Trophoblast cell (in vitro differentiated cells and primary cell): ENCODE results near the gene DLG4.
"Not testable (repeated sequence)": the region's sequence is repeated elsewhere in the genome, so short reads cannot be mapped to it uniquely, and the experiment has no call there.

ENCODE experiments used
- DNase-seq, 2 donors: peaks; one replicate each; pipeline ENCODE4 v3.0.0-alpha.2; 2016
- H2AFZ ChIP-seq: 2 replicates; pipeline ENCODE4 v1.6.1; 2013; ENCODE audit warnings: low read length, moderate library complexity, mild to moderate bottlenecking; ENCODE audit not compliant: insufficient read depth, poor library complexity
- H2AK5ac ChIP-seq: 2 replicates; pipeline ENCODE4 v1.6.1; 2013; ENCODE audit warnings: mild to moderate bottlenecking, low read length
- H2BK120ac ChIP-seq: 2 replicates; pipeline ENCODE4 v1.6.1; 2013; ENCODE audit warnings: low read length, mild to moderate bottlenecking, moderate library complexity; ENCODE audit not compliant: insufficient read depth, poor library complexity
- H2BK12ac ChIP-seq: 2 replicates; pipeline ENCODE4 v1.6.1; 2013; ENCODE audit warnings: mild to moderate bottlenecking, low read length, moderate library complexity
- H2BK5ac ChIP-seq: 2 replicates; pipeline ENCODE4 v1.6.1; 2013; ENCODE audit warnings: low read length, low read depth, moderate library complexity, mild to moderate bottlenecking; ENCODE audit not compliant: poor library complexity
- H3K14ac ChIP-seq: 2 replicates; pipeline ENCODE4 v1.6.1; 2013; ENCODE audit warnings: mild to moderate bottlenecking, low read length
- H3K18ac ChIP-seq: 2 replicates; pipeline ENCODE4 v1.6.1; 2013; ENCODE audit warnings: mild to moderate bottlenecking, low read length
- H3K23ac ChIP-seq: 2 replicates; pipeline ENCODE4 v1.6.1; 2013; ENCODE audit warnings: low read length
- H3K27ac ChIP-seq: 2 replicates; pipeline ENCODE4 v1.5.1; 2013; ENCODE audit warnings: low read depth, mild to moderate bottlenecking, inconsistent platforms, low read length, moderate library complexity
- H3K27me3 ChIP-seq: 2 replicates; pipeline ENCODE4 v1.6.1; 2013; ENCODE audit warnings: inconsistent platforms, mild to moderate bottlenecking, low read length, moderate library complexity; ENCODE audit not compliant: insufficient read depth
- H3K36me3 ChIP-seq, 2 experiments: 1 replicate in 1 of 2; 2 replicates in 1 of 2; pipeline ENCODE4 v1.6.1; 2013; ENCODE audit warnings: low read length in 2 of 2, mild to moderate bottlenecking in 2 of 2, moderate library complexity in 1 of 2; ENCODE audit not compliant: insufficient read depth in 2 of 2, control insufficient read depth in 1 of 2
- H3K4ac ChIP-seq: 2 replicates; pipeline ENCODE4 v1.6.1; 2013; ENCODE audit warnings: low read depth, mild to moderate bottlenecking, low read length, moderate library complexity
- H3K4me1 ChIP-seq, 2 experiments: 1 replicate in 1 of 2; 2 replicates in 1 of 2; pipeline ENCODE4 v1.6.1; 2013; ENCODE audit warnings: low read length in 2 of 2, mild to moderate bottlenecking in 2 of 2, moderate library complexity in 1 of 2; ENCODE audit not compliant: insufficient read depth in 2 of 2, control insufficient read depth in 1 of 2
- H3K4me2 ChIP-seq: 2 replicates; pipeline ENCODE4 v1.6.1; 2013; ENCODE audit warnings: inconsistent platforms, mild to moderate bottlenecking, low read length, moderate library complexity
- H3K4me3 ChIP-seq: 2 replicates; pipeline ENCODE4 v1.5.1; 2013; ENCODE audit warnings: mild to moderate bottlenecking, low read depth, low read length, inconsistent platforms
- H3K79me1 ChIP-seq: one replicate; pipeline ENCODE4 v1.6.1; 2013; ENCODE audit warnings: low read length
- H3K79me2 ChIP-seq: 2 replicates; pipeline ENCODE4 v1.6.1; 2013; ENCODE audit warnings: low read length, mild to moderate bottlenecking; ENCODE audit not compliant: control insufficient read depth, insufficient read depth, poor library complexity
- H3K9ac ChIP-seq: 2 replicates; pipeline ENCODE4 v1.6.1; 2013; ENCODE audit warnings: mild to moderate bottlenecking, low read length
- H3K9me3 ChIP-seq: 2 replicates; pipeline ENCODE4 v1.6.1; 2013; ENCODE audit warnings: low read depth, mild to moderate bottlenecking, control low read depth, inconsistent platforms, low read length; ENCODE audit not compliant: insufficient read depth
- H4K12ac ChIP-seq: 2 replicates; pipeline ENCODE4 v1.6.1; 2013; ENCODE audit warnings: low read depth, mild to moderate bottlenecking, low read length, moderate library complexity
- H4K8ac ChIP-seq: 2 replicates; pipeline ENCODE4 v1.6.1; 2013; ENCODE audit warnings: low read depth, mild to moderate bottlenecking, low read length, moderate library complexity
- H4K91ac ChIP-seq: one replicate; pipeline ENCODE4 v1.6.1; 2013; ENCODE audit warnings: low read depth, mild to moderate bottlenecking, low read length, moderate library complexity
- WGBS: extraction: QIAGEN DNeasy Blood & Tissue Kit; methylation state at CpG from one replicate; pipeline ENCODE4 v1.1.7; 2013; ENCODE audit warnings: missing lambda C conversion rate; ENCODE audit not compliant: insufficient read length, insufficient coverage; ENCODE audit errors: extremely low coverage; 5-methylcytosine and 5-hydroxymethylcytosine counted together

Gene DLG4

GRCh38 chr17:7246779-7247178 is 27.1 kb upstream of the DLG4 start:
- H2AK5ac ChIP-seq = no peak overlapping the region
- H2AFZ ChIP-seq = no peak overlapping the region
- H3K9ac ChIP-seq = no peak overlapping the region
- no peak overlapping the region for H3K18ac ChIP-seq
- no peak overlapping the region for H3K27ac ChIP-seq
- H3K14ac ChIP-seq = no peak overlapping the region
- no peak overlapping the region for H4K91ac ChIP-seq
- no peak overlapping the region for H3K23ac ChIP-seq
- no peak overlapping the region for H2BK5ac ChIP-seq
- DNase-seq = no peak
- H2BK120ac ChIP-seq = no peak overlapping the region
- no CpG with 5 or more reads among the region's 5 CpGs for WGBS
- no peak overlapping the region for H3K4ac ChIP-seq
- no peak overlapping the region for H4K12ac ChIP-seq
- H3K79me1 ChIP-seq = peaks cover 23% of the 10 kb centered on the region
- H3K27me3 ChIP-seq = no peaks in the 10 kb centered on the region
- H3K79me2 ChIP-seq = peaks cover 35% of the 10 kb centered on the region
- H3K4me3 ChIP-seq = no peak overlapping the region
- peaks cover 20 to 27% of the 10 kb centered on the region in 2 experiments for H3K36me3 ChIP-seq
- H4K8ac ChIP-seq = no peak overlapping the region
- H3K4me2 ChIP-seq = no peak overlapping the region
- H2BK12ac ChIP-seq = no peak overlapping the region
- H3K9me3 ChIP-seq = no peaks in the 10 kb centered on the region
- H3K4me1 ChIP-seq = peaks cover 7 to 8% of the 10 kb centered on the region in 2 experiments

GRCh38 chr17:7243838-7244237 is 24.2 kb upstream of the DLG4 start:
- Histone ChIP-seq H3K4me1 (peaks cover 10 to 12% of the 10 kb centered on the region in 2 experiments), H3K79me1 (peaks cover 19% of the 10 kb centered on the region), H3K79me2 (peaks cover 18% of the 10 kb centered on the region), H3K36me3 (peaks cover 20 to 36% of the 10 kb centered on the region in 2 experiments)
- not testable (repeated sequence) for H3K4ac ChIP-seq, H2AFZ ChIP-seq, H3K23ac ChIP-seq, H3K14ac ChIP-seq, H2BK12ac ChIP-seq, H3K27ac ChIP-seq, H3K9me3 ChIP-seq, H4K91ac ChIP-seq, H2BK5ac ChIP-seq, H3K4me2 ChIP-seq, H2BK120ac ChIP-seq, H2AK5ac ChIP-seq, DNase-seq, H4K8ac ChIP-seq, H3K4me3 ChIP-seq, H3K9ac ChIP-seq, H3K18ac ChIP-seq, H4K12ac ChIP-seq, H3K27me3 ChIP-seq
- no CpG with 5 or more reads among the region's 10 CpGs for WGBS

DNA sequence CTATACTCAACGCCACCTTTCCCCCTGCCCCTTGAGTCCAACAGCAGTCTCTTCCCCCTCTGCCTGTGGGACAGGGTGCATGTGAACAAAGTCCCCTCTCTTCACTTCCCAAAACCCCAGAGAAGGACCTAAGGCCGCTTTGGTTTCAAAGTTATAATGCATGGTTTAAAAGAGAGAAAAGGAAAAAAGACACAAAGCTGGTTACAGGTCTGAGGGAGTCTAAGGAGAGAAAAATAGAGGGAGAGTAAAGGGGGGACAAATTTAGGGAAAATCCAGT is 23.8 kb upstream of the DLG4 start:
- H3K18ac ChIP-seq = peak overlapping the region; percentile 42

DNA sequence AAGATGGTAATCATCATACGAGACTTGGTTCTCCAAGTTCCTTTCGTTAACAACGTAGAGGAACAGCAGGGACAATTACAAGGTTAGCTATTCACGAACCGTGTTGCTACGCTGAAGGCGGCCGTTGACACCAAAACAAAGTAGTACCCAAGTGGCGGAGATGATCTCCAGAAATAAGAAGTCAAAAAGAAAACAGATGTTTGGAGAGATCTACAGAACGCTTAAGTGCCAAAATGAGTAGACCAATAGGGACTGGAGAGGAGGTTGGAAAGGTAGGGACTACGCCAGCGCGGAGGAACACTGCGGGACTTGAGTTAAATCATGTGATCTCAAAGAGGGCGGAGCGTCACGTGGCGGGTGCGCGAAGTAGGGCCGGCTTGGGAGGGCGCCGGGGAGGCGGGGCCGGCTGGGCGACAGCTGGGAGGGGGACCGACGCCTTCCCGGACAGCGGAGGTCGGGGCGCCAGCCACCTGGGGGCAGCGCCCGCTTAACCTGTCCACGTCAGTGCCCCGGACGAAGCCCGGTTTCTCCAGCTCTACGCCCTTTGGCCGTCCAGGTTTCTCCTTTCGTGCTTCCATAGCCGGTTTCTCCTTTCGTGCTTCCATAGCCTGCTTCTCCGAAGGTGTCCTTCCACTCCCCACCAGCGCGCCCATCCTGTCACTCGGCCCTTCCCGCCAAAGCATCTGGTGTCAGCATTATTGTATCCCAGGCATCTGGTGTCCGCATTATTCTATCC is 23.2 kb upstream of the DLG4 start:
- no CpG with 5 or more reads among the region's 49 CpGs for WGBS
- peak overlapping the region; percentile 71 for H3K4me2 ChIP-seq

More for the DNA sequence above, 23.8 kb upstream of the DLG4 start:
- H3K27me3 ChIP-seq = no peaks in the 10 kb centered on the region
- H3K9me3 ChIP-seq = peaks cover 2% of the 10 kb centered on the region
- H3K23ac ChIP-seq = no peak overlapping the region
- H2BK5ac ChIP-seq = peak overlapping the region; percentile 55
- peak overlapping the region; percentile 46 for H4K91ac ChIP-seq
- peak overlapping the region; percentile 79 for H4K12ac ChIP-seq
- H3K4me2 ChIP-seq = peak overlapping the region; percentile 71
- peak overlapping the region; percentile 20 for H2AFZ ChIP-seq
- H2BK12ac ChIP-seq = no peak overlapping the region
- H3K4me1 ChIP-seq = peaks cover 10 to 12% of the 10 kb centered on the region in 2 experiments
- peak overlapping the region; percentile 41 for H3K14ac ChIP-seq
- peak overlapping the region; percentile 66 for H3K4me3 ChIP-seq
- WGBS = no CpG with 5 or more reads among the region's 2 CpGs
- H3K9ac ChIP-seq = peak overlapping the region; percentile 55
- H3K79me2 ChIP-seq = peaks cover 17% of the 10 kb centered on the region
- H3K27ac ChIP-seq = peak overlapping the region; percentile 99
- H4K8ac ChIP-seq = peak overlapping the region; percentile 82
- peak overlapping the region; percentile 38 for H3K4ac ChIP-seq
- peak overlapping the region; percentile 81 for H2AK5ac ChIP-seq
- peak overlapping the region; percentile 8 for H2BK120ac ChIP-seq
- no peak for DNase-seq
- peaks cover 22% of the 10 kb centered on the region for H3K79me1 ChIP-seq
- H3K36me3 ChIP-seq = peaks cover 20 to 36% of the 10 kb centered on the region in 2 experiments

More for the DNA sequence above, 23.2 kb upstream of the DLG4 start:
- Histone ChIP-seq H3K9me3 (peaks cover 2% of the 10 kb centered on the region), H4K8ac (peak overlapping the region; percentile 89), H3K27ac (peak overlapping the region; percentile 99), H2BK5ac (peak overlapping the region; percentile 95), H3K18ac (peak overlapping the region; percentile 50), H4K91ac (peak overlapping the region; percentile 88), H2BK120ac (peak overlapping the region; percentile 70), H2BK12ac (no peak overlapping the region), H3K4ac (peak overlapping the region; percentile 38), H3K23ac (no peak overlapping the region), H3K9ac (peak overlapping the region; percentile 80), H2AFZ (peak overlapping the region; percentile 48), H3K4me3 (peak overlapping the region; percentile 94), H3K14ac (peak overlapping the region; percentile 82), H3K27me3 (no peaks in the 10 kb centered on the region), H4K12ac (peak overlapping the region; percentile 79), H2AK5ac (peak overlapping the region; percentile 81), H3K36me3 (peaks cover 20 to 36% of the 10 kb centered on the region in 2 experiments), H3K4me1 (peaks cover 10 to 12% of the 10 kb centered on the region in 2 experiments), H3K79me1 (peaks cover 24% of the 10 kb centered on the region), H3K79me2 (peaks cover 19% of the 10 kb centered on the region)
- DNase-seq = peak; percentile 93 to 97
